Activated naive CD4-positive, alpha-beta T cell (primary cell): ENCODE measurements around the gene MYO3B.

Experiments
- DNase-seq, 4 experiments: peaks; one replicate each; lab custom pipeline; 2025; lab: John Stamatoyannopoulos, UW

MYO3B gene

DNA sequence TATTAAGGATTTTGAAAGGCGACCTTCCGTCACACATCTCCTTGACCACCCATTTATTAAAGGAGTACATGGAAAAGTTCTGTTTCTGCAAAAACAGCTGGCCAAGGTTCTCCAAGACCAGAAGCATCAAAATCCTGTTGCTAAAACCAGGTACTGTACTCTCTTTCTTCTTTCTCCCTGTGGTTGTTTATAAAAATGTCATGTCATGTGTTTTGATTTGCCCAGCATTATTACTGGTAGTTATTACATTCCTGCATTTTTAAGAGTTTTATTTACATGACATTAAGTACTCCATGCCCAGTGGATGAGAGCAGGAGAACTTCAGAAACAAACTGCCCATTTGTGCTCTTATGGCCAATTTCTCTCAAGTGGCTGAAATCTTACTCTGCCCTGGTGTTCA is 191.3 kb downstream of the MYO3B start:
- DNase-seq, result no peak

DNA sequence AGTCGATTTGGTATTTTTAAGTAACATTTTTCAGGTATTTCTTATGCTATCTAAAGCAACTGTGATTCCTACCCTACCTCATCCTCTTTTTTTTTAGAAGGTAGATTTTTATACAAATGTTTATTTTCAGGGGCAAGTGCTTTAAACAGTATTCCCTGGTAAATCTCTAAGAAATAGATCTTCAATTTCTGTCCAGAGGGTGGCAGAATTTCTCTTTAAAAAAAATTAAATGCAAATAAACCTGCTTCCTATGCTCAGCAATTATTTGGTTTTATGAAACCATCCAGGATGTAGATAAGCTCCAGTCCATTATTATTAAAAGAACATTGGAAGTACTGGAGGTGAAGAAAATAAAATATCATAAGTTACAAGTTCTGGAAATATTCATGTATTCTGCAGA is 191.9 kb downstream of the MYO3B start:
- DNase-seq, result no peak

DNA sequence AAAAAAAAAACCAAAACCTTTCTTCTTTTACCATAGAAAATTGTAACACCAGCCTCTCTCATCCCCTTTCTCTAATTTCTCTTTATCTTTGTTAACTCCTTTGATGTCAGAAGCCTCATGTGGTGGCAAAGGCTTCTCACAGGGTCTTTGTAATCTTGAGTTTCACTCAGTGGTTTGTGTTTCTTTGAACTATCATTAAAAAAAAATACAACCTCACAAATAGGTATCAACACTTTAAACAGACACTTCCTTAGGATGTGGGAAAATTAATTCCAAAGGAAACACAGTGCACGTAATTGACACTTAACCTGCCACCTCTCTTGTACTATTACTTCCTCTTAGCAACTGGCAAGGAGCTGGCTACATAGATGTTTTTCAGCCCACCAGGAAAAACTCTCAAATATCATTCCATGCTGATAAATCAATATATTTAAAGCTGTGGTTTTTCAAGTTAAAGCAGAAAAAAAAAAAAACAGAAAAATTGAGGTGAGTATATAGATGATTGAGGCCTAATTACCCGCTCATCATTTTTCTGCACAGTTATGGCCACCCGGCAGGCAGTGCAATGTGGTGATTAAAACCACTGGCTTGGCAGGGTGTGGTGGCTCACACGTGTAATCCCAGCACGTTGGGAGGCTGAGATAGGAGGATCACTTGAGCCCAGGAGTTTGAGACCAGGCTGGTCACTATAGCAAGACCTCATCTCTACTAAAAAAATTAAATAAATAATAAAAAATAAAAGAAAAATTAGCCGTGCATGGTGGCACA is 193.5 kb downstream of the MYO3B start:
- no peak for DNase-seq

DNA sequence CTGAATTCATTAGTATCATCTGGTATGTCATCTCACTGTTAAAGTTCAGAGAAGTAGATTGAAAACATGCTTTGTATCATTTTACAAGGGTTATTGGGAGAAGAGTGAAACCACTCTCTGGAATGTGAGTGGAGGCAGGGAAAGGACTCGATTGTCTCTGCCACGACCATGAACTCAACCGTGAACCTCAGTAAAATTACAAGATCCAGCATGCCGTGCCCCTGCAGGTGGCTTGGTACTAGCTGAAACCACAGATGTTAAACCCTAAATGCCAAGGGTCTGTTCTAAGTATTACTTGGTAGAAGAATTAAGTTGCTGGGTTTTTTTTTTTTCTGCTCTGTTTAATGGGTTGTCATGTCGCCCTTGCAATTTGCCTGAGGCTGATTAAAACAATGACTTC is 197.2 kb downstream of the MYO3B start:
- no peak for DNase-seq

DNA sequence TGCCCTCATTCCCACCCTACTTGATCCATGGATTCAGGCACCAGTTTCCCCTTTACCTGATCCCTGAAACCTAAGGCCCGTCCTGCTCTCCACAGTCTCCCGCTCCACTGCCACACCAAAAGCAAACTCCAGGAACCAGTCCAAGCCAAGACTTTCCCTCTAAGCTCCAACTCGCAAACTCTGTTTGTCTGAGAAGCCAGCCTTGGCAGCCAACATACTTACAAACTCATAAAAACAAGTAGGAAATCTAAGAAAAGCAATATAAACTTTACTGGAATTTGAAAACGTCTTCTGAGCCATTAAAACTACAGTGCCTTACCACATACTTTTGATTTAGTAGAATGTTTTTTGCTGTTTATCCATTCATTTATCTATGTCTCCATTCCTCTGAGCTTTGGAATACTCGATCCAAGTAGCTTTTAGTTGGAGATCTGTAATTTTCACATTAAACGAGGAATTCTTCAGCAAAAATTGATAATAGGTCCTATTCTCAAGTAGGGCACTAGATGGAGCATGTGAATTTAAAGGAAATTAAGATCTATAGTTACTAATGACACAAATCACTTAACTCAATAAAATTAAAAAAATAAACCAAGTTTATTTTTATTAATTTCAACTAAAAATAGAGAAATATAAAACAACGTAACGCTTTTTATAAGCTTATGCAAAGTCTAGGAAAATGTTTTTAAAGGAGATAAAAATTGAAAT is 199.7 kb downstream of the MYO3B start:
- no peak for DNase-seq

DNA sequence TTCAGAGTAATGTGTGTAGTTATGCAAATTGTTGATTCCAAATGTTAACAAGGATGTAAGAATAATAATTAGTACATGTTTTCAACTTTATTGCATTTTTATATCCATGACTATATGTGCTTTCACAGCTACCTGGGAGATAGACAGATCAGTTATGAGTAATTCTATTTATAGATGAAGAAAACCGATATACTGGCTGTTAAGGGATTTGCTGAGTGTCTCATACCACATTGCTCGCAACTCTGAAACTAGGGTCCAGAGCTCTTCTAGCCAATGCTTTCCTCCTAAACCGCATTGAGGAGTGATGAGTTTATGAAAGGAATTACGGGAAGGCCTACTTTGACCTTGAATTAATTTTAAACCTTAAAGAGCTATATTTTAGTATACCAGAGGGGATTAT is 202.3 kb downstream of the MYO3B start:
- DNase-seq, result no peak

DNA sequence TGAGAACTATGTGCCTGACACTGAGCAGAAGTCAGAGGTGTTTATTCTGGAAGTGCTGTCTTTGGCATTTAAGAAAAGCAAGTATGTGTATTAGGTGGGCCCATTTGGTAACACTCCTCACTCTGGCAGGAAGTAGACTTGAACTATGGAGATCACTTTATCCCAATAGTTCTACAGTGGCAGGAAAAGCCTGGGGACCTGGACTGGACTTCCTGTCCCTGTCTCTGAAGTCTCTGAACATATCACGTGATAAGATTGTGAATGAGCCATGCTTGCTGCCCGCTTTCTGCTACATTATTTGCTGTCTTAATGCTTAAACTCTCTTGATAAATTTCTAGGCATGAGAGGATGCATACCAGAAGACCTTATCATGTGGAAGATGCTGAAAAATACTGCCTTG is 203.7 kb downstream of the MYO3B start:
- DNase-seq, result no peak

DNA sequence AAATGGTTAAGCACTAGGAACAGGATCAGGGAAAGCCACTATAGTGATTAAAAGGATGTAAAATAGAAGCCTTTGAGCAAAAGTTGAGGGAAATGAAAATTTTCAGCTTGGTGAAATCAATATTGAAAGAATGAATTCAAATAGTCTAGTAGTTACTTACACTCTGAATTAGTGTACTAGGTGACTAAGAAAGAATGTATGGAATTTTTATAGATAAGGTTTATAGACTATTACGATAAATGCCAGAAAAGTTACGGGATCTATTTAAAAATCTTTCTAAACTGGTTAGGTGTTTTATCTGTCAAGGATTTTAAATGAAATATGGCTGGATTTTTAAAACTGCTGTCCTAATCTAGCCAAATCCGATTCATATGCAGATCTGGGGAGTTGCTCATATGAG is 208.6 kb downstream of the MYO3B start:
- no peak for DNase-seq

DNA sequence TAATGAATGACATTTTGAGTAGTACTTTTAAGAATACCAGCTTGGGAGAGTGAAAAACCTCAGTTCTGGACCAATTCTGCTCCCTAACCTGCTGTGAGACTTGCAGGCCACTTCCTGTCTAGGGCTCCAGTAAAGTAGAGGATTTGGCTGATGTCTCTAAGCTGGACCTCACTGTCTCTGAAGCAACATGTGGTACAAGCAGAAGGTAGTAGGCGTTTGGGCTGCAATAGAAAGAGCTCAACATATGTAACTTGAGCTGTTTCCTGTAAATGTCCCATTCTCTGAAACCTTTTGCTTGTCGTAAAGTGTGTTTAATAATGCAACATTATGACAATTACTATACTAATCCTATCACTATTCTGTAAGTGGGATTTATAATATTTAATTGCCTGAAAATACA is 213.1 kb downstream of the MYO3B start:
- no peak for DNase-seq

DNA sequence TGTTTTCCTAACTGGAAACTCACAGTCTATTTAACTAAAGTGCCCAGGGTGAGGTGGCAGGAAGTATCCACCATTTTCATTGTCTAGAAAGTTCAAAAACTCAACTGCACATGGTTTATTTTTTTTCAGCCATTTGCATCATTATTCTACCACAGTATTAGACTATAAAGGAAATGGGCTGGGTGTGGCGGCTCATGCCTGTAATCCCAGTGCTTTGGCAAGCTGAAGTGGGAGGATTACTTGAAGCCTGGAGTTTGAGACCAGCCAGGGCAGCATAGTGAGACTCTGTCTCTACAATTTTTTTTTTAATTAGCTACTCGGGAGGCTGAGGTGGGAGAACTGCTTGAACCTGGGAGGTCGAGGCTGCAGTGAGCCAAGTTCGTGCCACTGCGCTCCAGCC is 213.8 kb downstream of the MYO3B start:
- no peak for DNase-seq

DNA sequence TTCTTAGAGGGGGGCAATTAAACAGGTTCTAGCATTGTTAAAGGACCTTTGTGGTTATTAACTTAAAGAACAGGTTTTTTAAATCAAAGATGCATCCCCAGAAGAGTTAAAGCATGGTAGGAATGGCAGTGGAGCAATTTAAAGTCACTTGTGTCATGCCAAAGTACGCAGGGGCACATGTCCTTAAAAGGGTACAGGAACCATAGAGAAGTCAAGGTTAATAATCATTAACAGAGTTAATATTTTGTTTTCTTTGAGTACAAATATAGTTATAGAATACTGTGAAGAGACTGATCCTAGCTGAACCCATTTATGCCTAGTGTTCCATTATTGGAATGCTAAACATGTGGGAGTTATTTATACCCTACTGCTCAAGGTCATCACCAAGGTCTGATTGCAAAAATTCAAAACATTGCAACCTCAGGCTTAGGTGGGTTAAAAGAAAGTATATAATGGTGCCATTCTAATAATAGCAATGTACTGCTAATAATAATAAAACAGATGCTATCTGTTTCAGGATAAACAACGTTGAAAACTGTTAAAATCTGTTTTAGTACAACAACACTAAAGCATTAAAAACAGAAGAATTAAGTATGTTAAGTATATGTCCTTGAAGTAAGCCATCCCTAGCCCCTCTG is 216.0 kb downstream of the MYO3B start:
- DNase-seq, result no peak

DNA sequence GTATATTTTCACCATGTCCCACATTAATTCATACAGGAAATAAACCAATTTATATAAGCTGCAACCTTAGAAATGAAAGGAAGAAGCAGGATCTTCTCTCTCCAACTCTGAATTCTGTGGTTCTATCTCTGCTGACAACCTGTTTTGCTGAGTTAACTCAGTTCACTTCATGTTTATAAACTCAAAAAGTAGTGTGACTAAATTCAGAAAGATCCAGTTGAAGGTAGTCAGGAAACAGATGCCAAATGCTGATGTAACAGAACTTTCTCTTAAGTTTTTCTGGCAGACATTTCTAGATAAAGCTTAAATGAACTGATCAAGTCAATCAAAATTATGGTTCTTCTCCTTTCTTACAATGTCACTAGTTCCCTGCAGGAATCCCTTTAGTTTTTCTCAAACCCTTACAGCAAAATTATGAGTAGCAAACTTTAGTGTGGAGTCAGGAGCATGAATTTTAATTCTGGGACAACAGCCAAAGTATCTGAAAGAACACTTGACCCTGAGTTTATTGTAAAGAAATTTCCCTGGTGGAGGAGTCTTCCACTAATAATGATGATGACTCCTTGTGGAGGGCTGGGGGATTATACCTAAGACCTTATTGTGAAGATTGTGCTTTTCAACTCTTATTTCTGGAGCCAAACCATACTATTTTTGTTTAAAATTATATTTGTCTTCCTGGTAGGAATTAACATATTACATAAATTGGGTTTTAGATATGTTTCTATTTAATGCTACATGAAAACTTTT is 216.9 kb downstream of the MYO3B start:
- no peak for DNase-seq

DNA sequence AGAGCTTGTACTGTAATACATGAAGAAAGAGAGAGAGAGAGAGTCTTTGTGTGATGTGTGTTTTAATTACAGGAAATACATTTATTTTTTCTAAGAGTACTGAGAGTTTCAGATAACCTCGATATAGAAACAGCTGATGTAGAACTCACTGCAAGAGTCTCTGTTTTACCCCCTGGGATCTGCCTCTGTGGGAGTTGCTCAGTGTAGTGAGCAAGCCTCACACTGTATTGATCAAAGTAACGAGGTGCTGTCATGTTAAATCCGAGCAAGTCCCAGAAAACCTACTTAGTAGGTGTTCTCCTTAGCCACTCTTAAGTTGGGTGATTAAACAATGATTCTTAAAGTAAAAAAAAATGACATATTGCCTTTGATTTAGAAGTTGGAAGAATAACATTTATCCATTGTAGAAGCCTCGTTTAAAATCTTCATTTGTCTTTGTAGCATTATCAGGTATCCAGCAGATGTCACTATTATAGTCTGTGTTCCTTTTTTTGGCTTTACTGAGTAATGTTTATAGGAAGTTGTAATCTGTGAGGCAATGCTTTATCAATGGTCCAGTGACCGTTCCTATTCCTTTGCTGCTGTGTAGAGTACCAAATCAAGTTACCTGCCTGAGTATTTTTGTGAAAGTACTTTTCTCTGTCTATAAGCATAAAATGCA is 219.0 kb downstream of the MYO3B start:
- DNase-seq, result no peak

DNA sequence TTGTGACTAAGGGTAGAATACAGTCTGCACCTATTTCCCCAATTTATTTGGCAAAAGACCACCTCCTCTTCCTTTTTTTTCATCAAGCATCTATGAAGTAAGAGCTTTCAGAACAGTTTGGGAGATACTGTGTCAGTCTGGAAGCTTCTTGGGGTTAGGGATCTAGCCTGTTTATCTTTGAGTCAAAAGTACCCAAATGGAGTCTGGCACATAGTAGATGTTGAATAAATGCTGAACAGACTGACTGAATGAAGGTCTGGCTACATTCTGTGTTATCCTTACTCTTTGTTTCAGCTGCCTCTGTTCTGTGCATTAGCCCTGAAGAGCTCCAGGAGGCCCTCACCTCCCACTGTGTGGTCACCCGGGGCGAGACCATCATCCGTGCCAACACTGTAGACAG is 223.2 kb downstream of the MYO3B start:
- DNase-seq, result no peak

DNA sequence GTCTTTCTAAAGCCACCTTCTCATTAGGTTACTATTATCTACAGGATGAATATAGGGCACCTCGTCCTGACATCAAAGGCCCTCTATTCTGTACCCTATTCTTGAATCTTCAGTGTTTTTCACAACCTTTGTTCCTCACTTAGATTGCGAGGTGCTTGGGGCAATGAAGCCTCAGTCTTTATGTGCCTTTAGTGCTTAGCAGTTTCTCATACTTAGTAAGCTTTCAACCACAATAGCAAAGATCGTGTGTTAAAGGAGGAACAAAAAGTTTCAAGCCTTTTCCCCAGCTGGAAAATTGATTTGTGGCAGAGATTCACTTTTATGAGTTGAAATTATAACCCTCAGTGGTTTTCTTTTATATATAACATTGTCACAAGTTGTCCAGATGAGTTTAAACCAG is 226.9 kb downstream of the MYO3B start:
- DNase-seq, result no peak

DNA sequence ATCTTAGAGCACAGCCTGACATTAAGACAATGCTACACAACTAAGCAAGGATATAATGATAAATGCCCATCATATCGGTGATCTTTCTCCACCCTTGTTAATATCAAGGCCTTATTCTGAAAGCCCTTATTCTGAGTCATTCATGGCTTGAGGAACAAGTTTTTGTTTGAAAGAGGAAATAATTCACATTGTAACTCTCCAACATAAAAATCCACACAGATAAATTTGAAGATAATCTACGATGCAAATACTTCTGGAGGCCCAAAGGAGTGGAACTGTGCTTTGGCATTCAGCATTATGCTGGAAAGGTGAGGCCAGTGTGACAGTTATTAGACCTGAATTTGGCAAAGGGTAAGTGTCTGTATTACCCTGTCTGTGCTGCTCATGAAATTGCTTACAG is 227.4 kb downstream of the MYO3B start:
- no peak for DNase-seq

DNA sequence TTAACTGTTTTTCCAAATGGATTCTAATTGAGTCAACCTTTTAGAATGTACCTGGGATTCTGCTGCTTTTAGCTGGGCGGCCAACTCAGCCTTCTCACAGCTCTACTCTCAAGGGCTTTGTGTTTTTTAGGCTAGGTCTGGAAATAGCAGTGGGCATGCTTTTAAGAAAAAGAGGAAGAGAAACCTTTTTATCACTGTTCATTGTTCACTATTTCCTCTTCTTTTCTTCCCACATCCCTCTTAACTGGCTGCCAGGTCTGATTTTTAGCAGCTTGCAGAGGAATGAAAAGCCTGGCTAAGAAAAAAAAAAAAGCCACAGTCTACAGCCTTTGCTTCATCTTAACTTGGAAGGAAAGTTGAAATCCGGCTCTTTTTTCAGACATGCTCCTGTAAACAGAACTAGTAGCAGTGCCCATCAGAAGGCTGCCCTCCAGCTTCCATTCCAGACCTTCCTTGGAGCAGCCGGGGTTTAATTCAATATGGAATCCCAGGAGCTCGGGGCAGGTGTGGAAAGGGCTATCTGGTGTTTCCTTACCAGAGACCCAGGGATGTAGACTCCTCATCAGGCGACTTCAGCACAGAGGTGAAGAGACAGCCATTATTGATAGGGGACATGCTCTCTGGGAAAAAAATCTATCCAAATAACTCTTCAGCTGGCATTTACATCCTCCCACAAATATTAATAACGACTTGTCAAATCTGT is 230.7 kb downstream of the MYO3B start:
- DNase-seq, result no peak

DNA sequence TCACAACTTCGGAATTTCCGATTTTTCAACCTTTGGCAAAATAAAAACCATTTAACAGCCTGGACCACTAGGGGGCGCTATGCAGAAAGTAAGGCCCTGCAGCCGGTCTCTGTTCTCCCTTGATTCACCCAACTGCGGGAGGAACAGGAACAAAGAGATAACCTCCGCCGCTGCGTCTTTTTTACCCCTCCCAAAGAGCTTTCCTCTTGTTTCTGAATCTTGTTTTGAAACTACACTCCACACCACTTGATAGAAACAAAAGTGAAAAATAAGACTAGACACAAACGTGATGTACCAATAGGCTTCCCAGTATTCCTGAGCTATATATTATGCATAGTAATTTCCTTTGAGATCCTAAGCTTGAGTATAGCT is 231.2 kb downstream of the MYO3B start:
- peak; percentile 9 to 69 (median 50) for DNase-seq

DNA sequence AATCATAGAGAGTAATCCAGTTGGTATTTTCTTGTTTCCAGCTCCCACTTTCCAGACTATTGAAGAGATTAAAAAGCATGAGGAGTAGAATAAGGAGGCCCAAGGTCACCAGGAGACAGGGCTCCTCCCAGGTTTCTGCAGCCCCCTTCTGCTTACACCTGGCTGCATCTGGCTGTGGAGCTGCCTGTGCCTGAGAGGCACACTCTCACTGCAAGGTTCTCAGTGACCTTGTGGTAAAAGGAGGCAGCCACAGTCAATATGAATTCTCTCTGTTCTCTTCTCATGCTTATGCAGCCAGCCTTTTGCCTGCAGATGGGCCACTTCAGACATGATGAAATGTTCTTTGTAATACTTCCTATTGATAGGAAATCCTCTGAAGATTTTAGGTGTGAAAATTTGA is 233.7 kb downstream of the MYO3B start:
- no peak for DNase-seq

DNA sequence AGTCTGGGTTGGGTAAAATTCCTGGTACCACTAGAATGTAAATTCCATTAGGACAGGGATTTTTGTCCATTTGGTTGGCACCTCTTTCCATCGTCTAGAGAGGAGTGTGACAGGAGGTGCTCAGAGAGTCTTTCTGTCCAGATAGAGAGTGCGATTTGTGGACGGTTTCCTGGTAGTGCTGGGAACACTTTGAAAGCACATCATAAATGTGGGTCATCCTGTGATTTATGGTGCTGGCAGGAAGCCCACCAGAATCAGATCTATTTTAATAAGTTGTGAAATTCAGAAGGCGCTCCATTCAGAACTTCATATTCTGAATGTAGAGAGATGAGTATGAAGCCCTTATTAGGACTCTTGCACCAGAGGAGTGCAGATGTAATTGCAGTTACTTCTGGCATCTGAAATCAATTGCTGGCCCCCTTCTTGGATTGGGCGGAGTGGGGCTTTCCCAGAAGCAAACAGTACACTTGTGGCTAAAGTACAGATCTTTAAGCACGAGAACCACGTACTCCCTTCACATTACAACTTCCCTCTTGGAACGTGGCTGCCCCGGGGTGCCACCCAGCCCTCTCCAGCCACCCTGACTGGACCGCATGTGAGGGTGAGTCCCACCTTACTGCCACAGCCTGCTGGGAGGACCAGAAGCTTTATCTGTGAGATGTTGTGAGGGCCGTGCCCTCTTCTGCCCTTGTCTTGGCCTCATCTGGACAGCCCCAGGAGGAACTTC is 243.2 kb downstream of the MYO3B start:
- DNase-seq, result no peak

DNA sequence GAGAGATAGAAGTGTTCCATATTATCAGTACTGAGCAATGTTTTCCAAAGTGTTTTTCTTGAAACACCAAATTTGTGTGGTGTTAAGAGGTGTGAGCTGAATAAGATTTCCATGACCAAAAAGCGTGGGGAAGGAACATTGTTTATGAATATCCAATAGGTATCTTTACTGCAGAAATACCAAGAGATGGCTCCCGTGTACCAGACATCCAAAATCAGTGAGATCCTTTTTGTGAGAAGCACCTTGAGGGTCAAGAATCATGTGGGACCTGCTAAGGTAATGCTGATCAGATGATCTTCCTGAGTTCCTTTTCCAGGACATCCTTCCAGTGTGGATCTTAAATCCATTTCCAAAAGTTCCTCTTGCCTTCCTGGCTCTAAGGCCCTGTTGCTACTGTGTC is 246.0 kb downstream of the MYO3B start:
- no peak for DNase-seq
